Hepatocyte (in vitro differentiated cells): Measurements from ENCODE around the gene ABCA10.

Experiments
- CTCF ChIP-seq: fragments of 200-600 bp; sonication (generic); IDR thresholded peaks from 2 replicates; pipeline ENCODE4 v1.5.1; 2016; ENCODE audit warnings: antibody characterized with exemption, mild to moderate bottlenecking; ENCODE audit not compliant: poor library complexity
- EZH2 ChIP-seq: fragments of 200-600 bp; sonication (generic); IDR thresholded peaks from 2 replicates; pipeline ENCODE4 v1.6.1; 2016; ENCODE audit warnings: antibody characterized with exemption, mild to moderate bottlenecking, borderline replicate concordance
- EZH2phosphoT487 ChIP-seq: fragments of 200-600 bp; sonication (generic); IDR thresholded peaks from one replicate; pipeline ENCODE4 v1.6.1; 2018; ENCODE audit warnings: antibody characterized with exemption, mild to moderate bottlenecking, low read depth, moderate library complexity; ENCODE audit not compliant: unreplicated experiment, severe bottlenecking

- TF ChIP-seq CTCF = no peak
- no peak for TF ChIP-seq EZH2phosphoT487
- TF ChIP-seq EZH2 = no peak
Observed at GRCh38 chr17:69130627-69131296, 97.9 kb downstream of the ABCA10 start.
